Superior temporal gyrus (tissue), 1 donor: ENCODE results near the gene SLC32A1.

Experiments used
- DNase-seq: peaks from one replicate; pipeline ENCODE4 v3.0.0-alpha.2; 2016; ENCODE audit errors: extremely low spot score

SLC32A1 gene

DNA sequence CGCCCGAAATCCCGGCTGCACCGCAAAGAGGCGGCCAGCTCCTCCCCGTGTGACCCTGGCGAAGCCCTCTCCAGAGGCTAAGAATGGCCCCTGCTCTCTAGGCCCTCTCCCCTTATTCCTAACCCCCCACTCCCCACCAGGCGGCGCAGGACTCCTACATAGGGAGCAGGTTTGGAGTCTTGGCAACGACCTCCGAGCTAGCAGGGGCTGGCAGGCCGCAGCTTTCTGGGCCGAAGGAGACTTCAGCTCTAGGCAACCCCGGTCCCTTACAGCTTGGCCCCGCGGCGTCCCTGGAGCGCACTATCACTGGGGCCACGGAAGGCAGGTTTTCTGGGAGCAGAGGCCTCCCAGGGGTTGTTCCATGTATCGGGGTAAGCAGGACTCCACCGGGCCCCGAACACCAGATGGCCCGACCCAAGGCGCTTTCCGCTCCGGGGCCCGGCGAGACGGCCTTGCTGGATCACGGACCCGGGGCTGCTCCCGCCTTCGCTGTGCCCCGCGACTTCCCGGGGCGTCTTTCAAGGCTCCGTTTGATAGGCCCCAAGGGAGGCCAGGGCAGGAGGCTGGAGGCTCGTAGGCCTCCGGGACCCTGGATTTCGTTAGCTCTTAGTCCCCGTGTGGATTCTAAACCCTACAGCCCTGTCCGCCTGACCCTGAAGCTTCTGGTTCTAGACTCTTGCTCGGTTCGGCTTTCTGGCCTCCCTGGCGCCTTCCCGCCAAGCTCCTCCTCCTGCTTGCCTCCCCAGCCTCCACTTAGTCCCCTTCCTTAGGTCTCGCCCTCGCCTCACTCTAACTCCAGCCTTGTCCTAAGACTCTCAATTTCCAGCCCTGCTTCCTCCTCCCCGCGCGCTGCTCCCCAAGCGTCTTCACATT, 1.9 kb downstream of the SLC32A1 start:
- DNase-seq: no peak

DNA sequence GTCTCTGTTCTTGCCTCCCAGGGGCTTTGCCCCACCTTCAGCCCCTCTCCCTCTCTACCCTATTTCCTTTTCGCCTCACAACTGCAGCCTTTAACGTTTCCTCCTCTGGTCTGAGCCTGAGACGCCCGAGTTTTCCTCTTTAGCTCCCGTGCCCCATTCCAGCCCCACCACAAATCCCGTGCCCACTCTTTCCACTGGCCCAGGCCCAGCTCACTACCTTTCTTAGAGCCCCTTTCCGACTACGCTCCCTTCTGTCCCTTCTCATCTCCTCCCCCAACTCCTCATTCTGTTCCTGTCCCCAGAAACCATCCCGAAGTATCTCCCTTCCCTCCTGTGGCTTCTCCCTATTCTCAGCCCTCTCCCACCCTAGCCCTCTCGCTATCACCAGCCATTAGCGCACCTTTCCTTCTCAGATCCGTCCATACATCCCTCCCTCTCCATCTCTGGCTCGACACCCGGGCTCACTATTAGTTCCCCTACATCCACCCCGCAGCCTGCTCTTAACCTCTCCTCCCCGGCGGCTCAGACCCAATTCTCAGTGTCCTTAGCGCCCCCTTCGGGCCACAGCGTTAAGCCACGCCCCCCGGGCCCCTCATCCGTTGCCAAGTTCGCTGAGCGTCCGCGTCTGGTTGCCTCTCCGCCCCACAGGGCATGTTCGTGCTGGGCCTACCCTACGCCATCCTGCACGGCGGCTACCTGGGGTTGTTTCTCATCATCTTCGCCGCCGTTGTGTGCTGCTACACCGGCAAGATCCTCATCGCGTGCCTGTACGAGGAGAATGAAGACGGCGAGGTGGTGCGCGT, 2.7 kb downstream of the SLC32A1 start:
- peak; percentile 26 for DNase-seq

DNA sequence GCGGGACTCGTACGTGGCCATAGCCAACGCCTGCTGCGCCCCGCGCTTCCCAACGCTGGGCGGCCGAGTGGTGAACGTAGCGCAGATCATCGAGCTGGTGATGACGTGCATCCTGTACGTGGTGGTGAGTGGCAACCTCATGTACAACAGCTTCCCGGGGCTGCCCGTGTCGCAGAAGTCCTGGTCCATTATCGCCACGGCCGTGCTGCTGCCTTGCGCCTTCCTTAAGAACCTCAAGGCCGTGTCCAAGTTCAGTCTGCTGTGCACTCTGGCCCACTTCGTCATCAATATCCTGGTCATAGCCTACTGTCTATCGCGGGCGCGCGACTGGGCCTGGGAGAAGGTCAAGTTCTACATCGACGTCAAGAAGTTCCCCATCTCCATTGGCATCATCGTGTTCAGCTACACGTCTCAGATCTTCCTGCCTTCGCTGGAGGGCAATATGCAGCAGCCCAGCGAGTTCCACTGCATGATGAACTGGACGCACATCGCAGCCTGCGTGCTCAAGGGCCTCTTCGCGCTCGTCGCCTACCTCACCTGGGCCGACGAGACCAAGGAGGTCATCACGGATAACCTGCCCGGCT, 3.4 kb downstream of the SLC32A1 start:
- no peak for DNase-seq

DNA sequence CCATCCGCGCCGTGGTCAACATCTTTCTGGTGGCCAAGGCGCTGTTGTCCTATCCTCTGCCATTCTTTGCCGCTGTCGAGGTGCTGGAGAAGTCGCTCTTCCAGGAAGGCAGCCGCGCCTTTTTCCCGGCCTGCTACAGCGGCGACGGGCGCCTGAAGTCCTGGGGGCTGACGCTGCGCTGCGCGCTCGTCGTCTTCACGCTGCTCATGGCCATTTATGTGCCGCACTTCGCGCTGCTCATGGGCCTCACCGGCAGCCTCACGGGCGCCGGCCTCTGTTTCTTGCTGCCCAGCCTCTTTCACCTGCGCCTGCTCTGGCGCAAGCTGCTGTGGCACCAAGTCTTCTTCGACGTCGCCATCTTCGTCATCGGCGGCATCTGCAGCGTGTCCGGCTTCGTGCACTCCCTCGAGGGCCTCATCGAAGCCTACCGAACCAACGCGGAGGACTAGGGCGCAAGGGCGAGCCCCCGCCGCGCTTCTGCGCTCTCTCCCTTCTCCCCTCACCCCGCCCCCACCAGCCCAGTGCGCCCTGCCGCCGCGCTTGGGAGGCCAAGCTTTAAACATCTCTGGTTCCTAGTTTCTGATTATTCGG, 4.0 kb downstream of the SLC32A1 start:
- DNase-seq: no peak

DNA sequence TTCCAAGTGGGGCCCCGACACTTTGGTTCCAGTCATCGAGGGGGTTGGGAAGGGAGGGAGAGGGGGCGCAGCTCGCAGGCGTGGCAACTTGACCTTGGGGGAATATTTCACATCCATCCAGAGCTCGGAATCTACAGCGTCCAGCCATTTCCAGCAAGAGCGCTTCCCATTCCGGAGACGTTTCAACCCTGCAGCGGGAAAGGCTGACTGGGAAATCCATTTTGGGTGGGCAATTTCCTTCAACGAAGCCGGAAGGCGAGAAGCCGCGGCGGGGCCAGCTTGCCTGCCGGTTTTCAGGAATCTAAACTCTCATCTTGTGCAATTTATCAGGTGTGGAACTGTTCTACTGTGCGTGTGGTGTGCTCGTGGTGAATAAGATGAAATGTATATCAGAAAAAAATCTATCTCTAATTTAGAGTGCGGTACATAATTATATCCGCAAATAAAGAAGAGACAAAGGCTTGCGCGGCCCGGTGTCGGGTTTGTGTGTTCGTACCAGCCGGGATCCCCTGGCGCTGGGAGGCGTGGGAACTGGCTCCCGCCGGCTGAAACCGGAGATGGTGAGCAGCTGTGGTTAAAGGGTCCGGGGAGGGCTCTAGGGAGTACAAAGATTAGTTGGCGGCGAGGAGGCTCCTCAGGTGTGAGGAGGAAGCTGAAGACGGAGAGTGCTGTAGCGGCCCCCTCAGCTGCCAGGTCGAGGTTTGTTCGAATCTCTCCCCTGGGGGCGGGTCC, 4.8 kb downstream of the SLC32A1 start:
- DNase-seq: no peak

DNA sequence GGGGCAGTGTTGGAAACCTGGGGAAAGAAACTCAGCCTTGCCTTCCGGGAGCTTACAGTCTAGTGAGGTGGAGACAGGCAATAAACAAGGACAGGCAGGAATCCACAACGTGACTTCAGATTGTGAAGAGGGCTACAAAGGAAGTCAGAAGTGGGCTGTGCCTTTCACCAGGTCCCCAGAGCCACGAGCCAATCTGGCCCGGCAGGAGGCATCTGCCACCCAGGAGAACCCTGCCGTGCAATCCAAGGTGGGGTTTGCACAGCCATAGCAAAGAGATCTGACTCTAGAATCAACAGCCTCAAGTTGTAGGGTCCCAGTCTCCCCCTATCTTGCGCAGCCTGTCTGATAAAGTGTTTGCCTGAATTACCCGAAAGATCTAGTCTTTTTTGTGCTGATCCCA, 5.5 kb downstream of the SLC32A1 start:
- DNase-seq: no peak

DNA sequence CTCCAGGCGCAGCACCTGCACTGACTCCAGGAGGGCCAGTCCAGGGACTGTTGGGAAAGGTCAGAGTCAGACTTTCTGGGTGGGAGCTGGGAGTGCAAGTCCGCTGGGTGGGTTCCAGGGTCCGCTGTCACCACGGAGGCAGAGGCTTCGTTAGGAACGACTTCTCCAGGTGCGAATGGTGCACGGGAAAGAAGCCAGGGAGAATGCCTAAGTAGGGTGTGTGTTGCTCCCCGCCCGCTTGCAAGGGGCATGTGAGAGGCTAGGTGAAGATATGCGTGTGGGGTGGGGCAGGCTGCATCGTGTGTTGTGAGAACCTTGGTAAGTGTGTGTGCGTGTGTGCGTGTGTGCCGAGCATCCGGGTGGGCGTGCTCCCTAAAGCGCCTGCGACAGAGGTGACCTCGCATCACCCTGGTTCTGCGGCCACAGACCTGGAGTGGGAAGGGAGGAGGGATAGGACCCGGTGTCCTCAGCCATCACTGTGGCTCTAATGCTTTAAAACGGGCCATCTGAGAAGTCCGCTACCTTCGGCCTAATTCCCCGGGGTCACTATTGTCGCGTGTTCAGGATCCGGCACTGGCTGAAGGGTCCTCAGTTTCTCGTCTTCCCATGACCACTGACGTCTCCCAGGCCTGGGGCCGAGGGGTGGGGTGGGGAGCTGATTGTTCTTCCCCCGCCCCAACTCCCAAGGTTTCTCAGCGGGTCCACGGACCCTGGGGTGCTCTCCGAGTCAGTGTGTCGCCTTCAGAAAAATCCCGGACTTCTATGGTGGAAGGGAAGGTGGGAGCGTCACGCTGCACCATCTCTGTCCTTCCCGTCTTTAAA, 6.1 kb downstream of the SLC32A1 start:
- DNase-seq: no peak

DNA sequence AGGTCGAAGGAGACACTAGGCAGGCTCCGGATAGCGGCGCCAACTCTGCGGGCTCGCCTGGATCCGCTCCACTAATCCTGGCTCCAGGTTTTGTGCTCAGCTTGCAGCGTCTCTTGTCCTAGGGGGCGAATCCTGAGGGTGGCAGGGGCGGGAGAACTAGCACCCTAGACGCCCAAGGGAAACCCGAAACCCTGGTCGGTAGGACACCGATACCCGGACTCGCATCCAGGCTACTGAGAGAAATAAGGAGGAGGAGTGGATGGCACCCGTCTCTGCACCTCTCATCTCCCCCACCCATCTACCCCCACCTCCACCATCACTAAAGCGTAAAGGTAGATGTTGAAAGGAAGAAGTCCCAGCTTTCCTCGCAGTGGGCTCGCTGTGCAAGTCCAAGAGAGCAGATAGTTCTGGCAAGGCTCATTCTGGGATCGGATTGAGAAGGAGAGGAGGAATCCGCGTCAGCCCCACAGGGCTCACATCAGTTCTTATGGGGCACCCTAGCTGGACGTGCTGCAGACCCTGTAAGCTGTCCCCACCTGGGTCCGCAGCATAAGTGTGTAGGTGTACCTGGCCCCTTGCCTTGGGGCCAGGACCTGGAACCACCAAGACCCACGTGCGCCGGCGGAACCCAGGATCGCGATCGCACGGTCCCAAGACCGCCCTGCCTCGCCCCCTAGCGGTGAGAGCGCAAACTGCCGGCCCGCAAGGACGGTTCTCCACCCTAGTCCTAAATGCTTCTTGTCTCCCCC, 6.9 kb downstream of the SLC32A1 start:
- peak; percentile 76 for DNase-seq

DNA sequence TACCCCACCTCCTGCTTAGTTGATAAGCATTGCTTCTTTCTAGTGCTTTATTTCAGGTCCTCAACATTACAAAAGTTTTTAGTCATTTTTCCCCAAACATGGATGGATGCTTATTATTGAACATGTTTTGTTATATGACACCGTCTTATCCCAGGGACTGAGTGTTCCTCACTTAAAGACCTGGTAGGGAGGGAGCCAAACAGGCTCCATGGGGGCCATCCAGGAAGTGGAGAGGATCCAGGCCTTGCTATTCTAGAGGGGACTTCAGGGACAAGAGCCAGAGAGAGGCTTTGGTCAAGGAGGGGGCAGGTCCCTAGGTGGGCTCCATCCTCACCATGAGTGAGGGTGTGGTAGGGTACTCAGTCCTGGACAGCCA, 7.4 kb downstream of the SLC32A1 start:
- no peak for DNase-seq

DNA sequence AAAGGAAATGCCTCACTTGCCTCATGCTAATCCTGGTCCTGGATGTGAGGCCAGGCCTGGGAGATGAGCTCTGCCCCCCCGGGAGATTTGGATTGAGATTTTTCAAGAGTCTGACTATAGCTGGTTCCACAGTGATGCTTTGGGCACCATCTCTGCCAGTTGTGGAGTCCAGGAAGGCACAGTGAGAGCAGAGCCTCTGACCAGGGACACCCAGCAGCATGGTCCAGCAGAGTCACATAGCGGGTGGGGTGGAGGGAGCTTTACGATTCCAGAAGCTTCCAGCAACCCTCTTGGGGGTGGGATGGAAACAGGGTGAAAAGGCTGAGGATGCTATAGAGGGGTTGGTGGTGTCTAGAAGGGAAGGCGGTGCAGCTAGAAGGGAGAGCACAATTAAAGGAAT, 8.7 kb downstream of the SLC32A1 start:
- no peak for DNase-seq

DNA sequence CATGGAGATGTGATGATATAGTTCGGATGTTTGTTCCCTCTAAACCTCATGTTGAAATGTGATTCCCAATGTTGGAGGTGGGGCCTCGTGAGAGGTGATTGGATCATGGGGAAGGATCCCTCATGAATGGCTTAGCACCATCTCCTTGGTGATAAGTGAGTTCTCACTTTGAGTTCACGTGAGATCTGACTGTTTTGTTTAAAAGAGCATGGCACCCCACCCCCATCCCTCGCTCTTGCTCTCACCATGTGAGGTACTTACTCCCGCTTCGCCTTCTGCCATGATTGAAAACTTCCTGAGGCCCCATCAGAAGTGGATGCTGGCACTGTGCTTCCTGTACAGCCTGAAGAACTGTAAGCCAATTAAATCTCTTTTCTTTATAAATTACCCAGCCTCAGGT, 10.9 kb downstream of the SLC32A1 start:
- no peak for DNase-seq

DNA sequence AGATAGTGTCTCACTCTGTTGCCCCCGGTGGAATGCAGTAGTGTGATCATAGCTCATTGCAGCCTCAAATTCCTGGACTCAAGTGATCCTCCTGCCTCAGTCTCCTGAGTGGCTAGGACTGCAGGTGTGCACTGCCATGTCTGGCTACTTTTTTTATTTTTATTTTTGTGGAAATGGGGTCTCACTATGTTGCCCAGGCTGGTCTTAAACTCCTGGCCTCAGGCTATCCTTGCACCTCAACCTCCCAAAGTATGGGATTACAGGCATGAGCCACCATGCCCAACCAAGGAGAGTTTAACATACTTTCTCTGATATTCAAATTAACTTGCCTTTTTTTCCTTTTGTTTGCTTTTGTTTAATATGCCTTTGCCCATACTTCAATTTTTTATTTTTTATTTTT, 13.6 kb downstream of the SLC32A1 start:
- no peak for DNase-seq

DNA sequence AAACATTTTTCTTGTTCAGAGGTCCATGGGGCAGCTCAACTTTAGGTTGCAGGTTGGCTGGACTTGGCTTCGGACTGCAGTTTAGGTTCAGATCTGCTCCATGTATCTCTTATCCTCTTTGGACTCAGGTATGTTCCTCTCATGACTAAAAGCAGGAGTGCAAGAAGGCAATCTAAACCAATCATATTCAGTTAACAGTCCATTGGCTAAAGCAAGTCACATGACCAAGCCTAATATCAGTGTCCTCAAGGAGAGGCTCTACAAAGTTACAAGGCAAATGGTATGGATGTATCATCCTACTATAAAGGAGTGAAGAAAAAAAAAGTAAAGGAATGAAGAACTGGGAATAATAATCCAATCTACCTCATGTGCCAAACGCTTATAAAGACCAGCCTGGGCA, 21.5 kb downstream of the SLC32A1 start:
- DNase-seq: no peak

DNA sequence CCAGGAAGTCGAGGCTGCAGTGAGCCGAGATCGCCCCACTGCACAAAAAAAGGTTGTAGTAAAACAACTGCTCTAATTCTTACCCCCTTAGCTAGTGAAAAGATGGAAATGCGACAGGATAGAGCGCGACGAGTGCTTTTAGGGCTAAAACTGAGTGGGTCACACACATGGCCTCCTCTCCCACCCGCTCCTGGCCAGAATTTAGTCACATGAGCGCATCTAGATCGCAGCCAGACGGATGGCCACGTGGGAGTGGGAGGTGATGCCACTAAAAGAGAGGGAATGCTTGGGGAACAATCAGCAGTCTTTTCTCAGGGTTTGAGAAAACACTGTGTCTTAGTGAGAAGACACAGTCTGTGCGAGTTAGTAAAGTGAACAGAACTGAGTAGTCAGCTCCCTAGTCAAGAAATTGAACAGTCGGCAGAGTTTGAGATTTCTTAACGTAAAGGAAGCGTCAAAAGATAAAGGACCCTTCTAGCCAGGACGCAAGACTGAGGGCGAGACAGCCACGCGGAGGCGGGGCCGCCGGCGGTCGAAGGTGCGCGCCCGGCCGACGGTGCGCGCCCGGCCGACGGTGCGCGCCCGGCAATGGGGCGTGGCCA, 23.3 kb downstream of the SLC32A1 start:
- DNase-seq: no peak

DNA sequence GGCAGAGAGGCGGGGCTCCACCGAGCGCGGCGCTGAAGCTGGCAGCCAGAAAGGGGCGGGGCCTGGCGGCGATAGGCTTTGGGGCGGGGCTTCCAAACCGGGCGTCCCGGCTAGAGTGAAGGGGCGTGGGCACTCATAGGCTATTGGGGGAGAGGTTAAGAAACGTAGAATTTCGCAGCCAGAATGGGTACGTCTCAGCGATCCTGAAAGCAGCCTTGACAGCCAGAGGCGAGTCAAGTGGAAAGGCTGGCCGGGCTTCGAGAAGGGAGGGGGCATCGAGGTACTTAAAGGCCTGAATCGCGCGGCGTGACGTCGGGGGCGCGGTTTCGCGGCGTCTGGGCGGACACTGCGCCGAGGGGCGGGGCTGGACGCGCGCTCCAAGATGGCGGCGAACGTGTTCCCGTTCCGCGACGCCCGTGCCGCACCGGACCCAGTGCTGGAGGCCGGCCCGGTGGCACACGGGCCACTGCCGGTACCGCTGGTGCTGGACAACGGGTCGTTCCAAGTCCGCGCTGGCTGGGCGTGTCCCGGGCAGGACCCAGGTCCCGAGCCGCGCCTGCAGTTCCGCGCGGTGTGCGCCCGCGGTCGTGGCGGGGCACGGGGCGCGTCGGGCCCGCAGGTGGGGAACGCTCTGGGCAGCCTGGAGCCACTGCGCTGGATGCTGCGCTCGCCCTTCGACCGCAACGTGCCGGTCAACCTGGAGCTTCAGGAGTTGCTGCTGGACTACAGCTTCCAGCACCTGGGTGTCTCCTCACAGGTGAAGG, 24.0 kb downstream of the SLC32A1 start, which contains the start of gene ACTR5:
TSS of gene ACTR5 (plus strand) at position 364 of the 764 bp plus-strand sequence. CDS start at position 383, 19 bp downstream.
- DNase-seq: peak; percentile 88

DNA sequence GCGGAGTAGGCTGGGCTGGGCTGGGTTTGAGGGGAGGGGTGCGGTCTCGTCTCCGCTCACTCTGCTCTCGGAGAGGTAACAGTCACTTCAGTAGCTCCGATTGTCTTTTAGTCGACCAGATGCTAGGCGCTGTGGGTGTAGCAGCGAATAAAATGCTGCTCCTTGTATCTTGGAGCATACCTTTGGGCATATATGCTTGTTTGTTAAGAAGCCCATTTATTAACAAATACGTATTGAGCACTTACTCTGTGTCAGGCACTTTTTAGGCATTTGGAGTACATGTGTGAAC, 24.5 kb downstream of the SLC32A1 start:
- peak; percentile 45 for DNase-seq

DNA sequence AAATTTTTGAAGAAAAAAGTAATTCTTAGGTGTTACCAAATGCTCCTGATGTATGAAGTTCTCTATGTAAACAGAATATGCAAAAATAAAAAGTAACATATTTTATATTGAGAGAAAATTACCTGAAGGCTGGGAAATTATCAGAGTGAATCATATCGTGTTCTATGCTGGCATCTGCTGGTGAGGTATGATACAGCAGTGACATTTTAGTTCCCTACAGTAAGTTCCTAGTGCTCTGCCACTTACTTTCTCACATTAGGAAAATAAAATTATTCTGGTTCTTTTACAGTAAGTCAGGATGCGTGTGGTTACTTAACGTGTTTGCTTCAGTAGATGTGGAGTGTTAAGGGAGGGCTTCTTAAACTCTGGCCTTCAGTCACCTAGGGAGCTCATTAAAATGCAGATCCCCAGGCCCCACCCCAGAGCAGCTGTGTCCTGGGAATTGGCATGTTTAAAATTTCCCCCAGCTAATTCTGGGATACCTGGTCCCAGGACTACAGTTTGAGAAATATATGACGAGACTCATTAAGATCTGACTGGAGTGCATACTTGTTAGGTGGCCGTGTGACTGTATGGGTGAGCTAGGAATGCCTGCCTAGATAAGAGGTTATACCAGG, 27.2 kb downstream of the SLC32A1 start:
- peak; percentile 81 for DNase-seq

DNA sequence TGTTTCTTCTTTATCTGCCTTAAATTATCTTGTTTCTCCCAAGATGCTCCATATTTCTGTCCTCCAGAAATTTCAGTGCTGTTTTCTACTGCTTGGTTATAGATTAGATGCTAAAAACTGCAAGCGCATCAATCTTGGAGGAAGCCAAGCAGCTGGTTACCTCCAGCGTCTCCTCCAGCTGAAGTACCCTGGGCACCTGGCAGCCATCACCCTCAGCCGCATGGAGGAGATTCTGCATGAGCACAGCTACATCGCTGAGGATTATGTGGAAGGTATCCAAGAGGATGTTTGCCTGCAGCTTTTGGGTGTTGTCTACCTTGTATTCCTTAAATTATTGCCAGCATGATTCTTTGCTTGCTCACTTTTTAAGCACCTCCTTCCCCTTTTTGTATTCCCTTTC, 27.7 kb downstream of the SLC32A1 start:
- DNase-seq: no peak
